Liver (tissue), 3 donors: ENCODE data around the gene HEATR5B.

Source experiments
- EGR1 ChIP-seq, 2 donors: IDR thresholded peaks; 2 replicates each; pipeline ENCODE4 v1.6.1; 2016 to 2018; ENCODE audit warnings: antibody characterized with exemption in 2 of 2, low read depth in 2 of 2
- FOXA1 ChIP-seq: IDR thresholded peaks from 2 replicates; pipeline ENCODE4 v1.6.1; 2016; ENCODE audit warnings: antibody characterized with exemption
- RAD21 ChIP-seq, 2 donors: IDR thresholded peaks; 2 replicates each; pipeline ENCODE4 v1.6.1; 2016; ENCODE audit warnings: antibody characterized with exemption in 2 of 2, mild to moderate bottlenecking in 2 of 2
- RXRA ChIP-seq, 2 donors: IDR thresholded peaks; 2 replicates each; pipeline ENCODE4 v1.6.1; 2017 to 2018; ENCODE audit warnings: antibody characterized with exemption in 2 of 2, mild to moderate bottlenecking in 1 of 2
- TAF1 ChIP-seq: conservative IDR thresholded peaks from 2 replicates; pipeline ENCODE4 v1.6.1; 2016; ENCODE audit warnings: antibody characterized with exemption, mild to moderate bottlenecking
- YY1 ChIP-seq: IDR thresholded peaks from 2 replicates; pipeline ENCODE4 v1.6.1; 2016; ENCODE audit warnings: antibody characterized with exemption, mild to moderate bottlenecking
- TF ChIP-seq, protein P1 (sequence below): fragments of 150-350 bp; IDR thresholded peaks from 2 replicates; pipeline ENCODE4 v1.5.1; 2017; ENCODE audit warnings: improper control_type of control experiment, low read depth, low read length; ENCODE audit not compliant: missing input control
- TF ChIP-seq, protein P2 (sequence below): IDR thresholded peaks from 2 replicates; pipeline ENCODE4 v1.6.1; 2016; ENCODE audit warnings: antibody characterized with exemption
- donor health status: healthy.
- donor health status: healthy.

DNA sequence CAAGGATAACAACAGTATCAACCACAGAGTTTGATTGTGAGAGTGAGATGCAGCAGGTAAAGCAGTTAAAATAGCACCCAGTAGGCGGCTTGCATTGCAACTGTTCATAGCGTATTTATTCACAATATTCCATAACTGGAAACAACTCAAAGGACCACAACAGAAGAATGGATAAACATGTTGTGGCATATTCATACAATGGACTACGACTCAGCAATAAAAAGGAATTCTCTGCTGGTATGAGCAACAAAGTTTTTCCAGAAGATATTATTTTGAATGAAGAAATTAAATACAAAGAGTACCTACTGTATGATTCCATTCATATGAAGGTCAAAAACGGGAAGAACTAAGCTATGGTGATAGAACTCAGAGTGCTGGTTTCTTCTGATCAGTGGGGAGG lies 25.4 kb upstream of the HEATR5B start:
- no peak for TF ChIP-seq EGR1 (IDR thresholded peaks at IDR 0.05; ENCODE audit: low read depth in 2 of 2)
- TF ChIP-seq RAD21 (IDR thresholded peaks at IDR 0.05): no peak
- TF ChIP-seq, protein P1, sequence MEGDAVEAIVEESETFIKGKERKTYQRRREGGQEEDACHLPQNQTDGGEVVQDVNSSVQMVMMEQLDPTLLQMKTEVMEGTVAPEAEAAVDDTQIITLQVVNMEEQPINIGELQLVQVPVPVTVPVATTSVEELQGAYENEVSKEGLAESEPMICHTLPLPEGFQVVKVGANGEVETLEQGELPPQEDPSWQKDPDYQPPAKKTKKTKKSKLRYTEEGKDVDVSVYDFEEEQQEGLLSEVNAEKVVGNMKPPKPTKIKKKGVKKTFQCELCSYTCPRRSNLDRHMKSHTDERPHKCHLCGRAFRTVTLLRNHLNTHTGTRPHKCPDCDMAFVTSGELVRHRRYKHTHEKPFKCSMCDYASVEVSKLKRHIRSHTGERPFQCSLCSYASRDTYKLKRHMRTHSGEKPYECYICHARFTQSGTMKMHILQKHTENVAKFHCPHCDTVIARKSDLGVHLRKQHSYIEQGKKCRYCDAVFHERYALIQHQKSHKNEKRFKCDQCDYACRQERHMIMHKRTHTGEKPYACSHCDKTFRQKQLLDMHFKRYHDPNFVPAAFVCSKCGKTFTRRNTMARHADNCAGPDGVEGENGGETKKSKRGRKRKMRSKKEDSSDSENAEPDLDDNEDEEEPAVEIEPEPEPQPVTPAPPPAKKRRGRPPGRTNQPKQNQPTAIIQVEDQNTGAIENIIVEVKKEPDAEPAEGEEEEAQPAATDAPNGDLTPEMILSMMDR: no peak
- no peak for TF ChIP-seq TAF1
- TF ChIP-seq YY1: no peak
- TF ChIP-seq RXRA (IDR thresholded peaks at IDR 0.05): no peak
- no peak for TF ChIP-seq FOXA1
- TF ChIP-seq, protein P2, sequence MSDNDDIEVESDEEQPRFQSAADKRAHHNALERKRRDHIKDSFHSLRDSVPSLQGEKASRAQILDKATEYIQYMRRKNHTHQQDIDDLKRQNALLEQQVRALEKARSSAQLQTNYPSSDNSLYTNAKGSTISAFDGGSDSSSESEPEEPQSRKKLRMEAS: no peak
